NCI-H510A (cell line): ENCODE results near the gene DHFR2.
"Not testable (repeated sequence)": the region's sequence is repeated elsewhere in the genome, so short reads cannot be mapped to it uniquely, and the experiment has no call there.

Experiments
- DNase-seq: peaks from one replicate; lab custom pipeline; 2025; lab: John Stamatoyannopoulos, UW

The DHFR2 gene

GRCh38 chr3:94065819-94066480 lies 3.2 kb upstream of the DHFR2 start:
- no peak for DNase-seq

DNA sequence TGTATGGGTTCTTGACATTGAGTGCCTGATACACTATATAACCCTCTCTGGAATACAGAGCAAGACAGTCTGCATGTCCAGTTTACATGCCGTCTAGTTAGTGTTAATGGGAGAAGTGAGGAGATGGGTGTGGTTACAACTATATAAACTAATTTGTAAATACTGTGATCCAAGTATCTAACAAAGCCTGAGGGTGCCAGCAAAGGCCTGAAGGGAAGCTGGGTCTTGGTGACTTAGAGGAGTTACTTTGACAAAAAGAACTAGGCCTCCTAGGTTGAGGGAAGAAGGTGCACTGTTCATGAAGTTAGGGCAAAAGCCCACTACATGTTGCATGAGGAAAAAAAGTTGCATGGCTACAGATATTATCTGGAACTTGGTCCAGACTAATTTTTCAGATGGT lies 2.4 kb upstream of the DHFR2 start:
- no peak for DNase-seq

DNA sequence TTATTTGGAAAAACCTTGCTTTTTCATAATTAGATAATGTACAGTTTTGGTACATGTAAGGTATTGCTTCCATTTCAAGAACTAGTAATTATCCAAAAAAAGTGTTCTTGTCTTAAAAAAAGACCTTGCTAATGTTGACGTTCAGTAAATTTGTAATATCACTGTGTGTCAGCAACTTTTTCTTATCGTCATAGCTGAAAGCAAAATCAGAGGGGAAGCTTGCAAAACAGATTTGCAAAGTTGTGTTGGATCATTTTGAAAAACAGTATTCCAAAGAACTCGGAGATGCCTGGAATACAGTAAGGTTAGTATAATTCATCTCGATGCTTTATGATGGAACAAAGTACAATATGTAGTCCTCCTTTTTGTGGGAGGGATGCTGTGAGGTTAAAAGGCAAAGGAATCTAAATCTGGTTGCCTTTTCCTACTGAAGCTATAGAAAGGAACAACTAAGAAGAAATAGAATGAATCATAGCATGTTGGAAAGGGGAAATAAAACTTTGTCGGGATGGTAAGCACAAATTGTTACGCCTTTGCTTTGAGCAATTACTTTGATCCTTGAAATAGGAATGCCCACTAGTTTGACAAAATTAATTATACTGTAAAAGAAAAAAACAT lies 1.6 kb upstream of the DHFR2 start:
- DNase-seq = no peak

DNA sequence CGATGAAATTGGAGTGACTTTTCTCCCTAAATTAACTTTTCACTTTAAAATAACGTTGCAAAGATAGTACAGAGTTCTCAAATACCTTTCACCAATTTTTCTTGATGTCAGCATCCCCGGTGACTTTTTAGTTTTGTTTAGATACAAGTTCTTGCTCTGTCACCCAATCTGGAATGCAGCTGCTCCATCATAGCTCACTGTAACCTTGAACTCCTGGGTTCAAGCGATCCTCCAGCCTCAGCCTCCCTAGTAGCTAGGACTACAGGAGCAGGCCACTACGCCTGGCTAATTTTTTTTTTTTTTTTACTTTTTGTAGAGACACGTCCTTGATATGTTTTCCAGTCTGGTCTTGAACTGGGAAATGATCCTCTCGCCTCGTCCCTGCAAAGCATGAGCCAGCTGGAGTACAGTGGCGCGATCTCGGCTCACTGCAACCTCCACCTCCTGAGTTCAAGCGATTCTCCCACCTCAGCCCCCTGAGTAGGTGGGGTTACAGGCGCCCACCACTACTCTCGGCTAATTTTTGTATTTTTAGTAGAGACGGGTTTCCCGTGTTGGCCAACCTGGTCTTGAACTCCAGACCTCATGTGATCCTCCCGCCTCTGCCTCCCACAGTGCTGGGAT lies 892 bp upstream of the DHFR2 start:
- DNase-seq = no peak

DNA sequence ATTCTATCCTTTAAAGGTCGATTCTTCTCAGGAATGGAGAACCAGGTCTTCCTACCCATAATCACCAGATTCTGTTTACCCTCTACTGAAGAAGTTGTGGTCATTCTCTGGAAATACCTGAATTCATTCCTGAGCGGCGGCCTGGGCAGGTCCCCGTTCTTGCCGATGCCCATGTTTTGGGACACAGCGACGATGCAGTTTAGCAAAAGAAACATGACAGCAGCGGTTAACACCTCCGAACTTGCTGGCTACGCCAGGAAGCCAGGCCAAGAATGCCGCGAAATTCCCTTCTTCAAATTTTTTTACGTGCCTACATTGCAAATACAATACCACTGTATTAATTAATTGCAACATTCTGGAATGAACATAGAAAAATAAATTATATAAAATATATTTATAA lies 1.4 kb downstream of the DHFR2 start:
- DNase-seq = no peak

DNA sequence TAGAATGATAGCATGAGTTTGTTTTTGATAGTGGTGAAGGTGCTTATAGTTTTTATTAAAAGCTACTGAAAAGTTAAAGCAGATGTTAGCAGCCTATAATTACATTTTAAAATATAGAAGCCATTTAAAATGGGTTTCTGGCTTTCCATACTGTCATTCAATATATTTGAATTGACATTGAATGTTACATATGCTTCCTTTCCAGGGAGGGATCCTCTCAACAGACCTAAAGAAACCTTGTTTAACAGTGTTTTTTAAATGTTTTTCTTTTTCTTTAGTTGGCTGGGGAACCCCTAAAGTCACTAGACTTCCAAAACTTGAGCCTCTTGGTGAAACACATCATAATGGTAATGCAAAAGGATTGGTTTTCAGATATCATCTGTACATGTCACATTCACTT lies 12.2 kb downstream of the DHFR2 start:
- no peak for DNase-seq

GRCh38 chr3:94049267-94049666 lies 13.4 kb downstream of the DHFR2 start:
- DNase-seq = no peak

DNA sequence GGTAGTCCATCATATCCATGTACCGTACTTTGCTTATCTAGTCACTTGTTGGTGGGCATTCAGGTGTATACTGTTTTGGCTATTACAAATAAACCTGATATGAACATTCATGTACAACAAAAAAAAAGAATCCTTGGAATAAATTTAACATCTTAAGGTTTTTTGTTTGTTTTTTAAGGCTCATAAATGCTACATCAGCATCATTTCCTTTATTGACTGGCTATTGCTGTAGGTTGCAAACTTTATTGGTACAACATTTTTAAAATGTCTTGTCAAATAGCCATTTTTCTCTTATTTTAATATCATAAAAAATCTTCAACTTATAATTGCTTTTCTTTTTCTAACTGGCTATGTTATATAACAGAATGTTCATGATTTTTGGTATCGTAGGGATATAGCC lies 16.2 kb downstream of the DHFR2 start:
- DNase-seq = no peak

- not testable (repeated sequence) for DNase-seq
Observed at GRCh38 chr3:94044100-94044936, 18.4 kb downstream of the DHFR2 start.

DNA sequence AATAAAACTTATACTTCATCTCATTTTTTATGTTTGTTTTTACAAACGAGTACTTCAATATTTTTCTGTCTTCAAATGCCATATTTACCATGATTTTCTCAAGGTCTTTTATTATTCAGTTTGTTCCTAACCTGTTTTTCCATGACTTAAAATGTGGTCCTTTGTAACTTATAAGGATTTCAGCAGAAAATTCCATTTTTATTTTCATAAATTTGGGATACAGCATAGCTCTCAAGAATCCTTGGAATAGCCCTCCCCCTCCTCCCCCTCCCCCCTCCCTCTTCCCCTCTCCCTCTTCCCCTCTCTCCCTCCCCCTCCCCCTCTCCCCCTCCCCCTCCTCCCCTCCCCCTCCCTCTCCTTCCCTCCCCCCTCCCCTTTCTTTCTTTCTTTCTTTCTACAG lies 19.4 kb downstream of the DHFR2 start:
- no peak for DNase-seq

DNA sequence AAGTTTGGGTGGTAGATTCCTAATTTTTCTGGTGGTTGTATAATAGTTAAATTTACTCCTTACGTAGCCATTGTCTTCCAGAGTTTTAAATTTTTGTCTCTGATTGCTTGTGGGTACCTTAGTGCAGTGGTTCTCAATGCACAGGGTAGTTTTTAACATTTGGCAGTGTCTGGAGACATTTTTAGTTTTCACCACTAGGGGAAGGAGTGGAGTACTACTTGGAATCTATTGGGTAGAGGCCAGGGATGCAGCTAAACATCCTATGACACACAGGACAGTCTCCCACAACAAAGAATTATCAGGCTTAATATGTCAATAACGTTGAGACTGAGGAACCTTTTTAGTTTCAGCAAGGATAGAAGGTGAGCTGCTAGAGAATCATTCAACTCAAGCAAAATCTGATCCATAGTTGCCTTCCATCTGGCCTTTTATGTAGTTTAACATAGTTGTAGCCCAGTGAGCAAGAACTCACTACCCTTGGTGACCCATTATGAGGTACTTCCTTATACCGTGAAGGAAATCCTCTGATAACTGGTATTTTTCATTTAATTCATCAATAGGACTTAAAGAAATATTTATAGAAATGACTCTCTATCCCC lies 25.7 kb downstream of the DHFR2 start:
- no peak for DNase-seq

GRCh38 chr3:94028093-94028837 lies 34.5 kb downstream of the DHFR2 start, which contains the start of gene STX19:
Gene STX19 (minus strand): TSS chr3:94028597. CDS start chr3:94015269, 13,328 bp downstream.
- peak; percentile 29 for DNase-seq

GRCh38 chr3:94026623-94027022 lies 36.1 kb downstream of the DHFR2 start:
- no peak for DNase-seq

DNA sequence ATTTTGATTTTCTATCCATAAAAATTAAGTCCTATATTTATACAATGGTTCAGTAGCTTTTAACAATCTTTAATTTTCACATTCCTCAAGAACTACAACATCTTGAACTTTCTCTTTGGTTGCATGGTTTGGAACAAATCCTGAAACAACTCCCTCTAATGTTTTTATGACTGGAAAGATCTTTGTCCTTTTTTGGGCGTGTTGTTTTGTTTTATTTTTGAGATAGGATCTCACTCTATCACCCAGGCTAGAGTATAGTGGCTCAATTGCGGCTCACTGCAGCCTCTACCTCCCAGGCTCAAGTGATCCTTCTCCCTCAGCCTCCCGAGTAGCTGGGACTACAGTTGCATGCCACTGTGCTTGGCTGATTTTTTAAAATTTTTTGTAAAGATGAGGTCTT lies 38.3 kb downstream of the DHFR2 start:
- DNase-seq = no peak

DNA sequence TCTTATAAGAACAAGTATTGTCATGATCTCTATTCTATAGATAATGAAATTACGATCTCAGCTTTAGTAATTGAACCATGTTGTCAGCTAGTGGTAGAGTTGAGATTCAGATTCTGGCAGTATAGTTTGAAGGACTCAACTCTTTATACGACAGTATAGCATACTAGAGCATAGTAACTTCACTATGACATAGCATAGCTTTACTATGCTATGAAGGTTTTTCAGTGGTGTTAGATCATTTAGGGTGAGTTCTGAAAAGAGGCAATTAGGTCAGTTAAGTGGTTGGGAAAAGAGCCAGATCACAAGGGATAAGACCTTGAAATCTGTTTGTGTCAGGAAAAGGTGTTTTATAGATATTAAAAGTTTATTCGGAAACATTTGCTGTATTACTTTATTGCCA lies 42.4 kb downstream of the DHFR2 start:
- no peak for DNase-seq

GRCh38 chr3:94019659-94020058 lies 43.1 kb downstream of the DHFR2 start:
- no peak for DNase-seq

GRCh38 chr3:94015025-94015424 lies 47.7 kb downstream of the DHFR2 start:
- DNase-seq = no peak

GRCh38 chr3:94012185-94012584 lies 50.5 kb downstream of the DHFR2 start:
- DNase-seq = no peak

DNA sequence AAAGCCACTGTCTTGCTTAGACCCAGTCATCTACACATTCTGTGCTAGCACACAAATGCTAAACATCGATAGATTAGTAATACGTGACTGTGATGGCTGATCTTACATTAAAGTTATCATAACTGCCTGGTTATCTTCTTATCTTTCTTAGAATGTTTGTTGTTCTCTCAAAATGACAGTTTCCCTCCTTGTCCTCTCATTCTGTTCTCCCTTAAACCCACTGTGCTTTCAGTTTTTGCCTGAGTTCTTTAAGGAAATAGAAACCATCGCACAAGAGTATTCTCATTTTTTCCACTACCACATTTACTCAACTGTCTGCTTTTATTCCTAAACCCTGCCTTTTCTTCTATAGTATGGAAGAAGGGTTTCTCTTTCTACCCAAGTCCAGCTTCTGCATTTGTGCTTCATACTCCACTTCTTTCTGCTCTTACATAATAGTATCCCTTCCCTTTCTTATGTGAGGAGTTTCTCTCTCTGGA lies 51.4 kb downstream of the DHFR2 start:
- no peak for DNase-seq

DNA sequence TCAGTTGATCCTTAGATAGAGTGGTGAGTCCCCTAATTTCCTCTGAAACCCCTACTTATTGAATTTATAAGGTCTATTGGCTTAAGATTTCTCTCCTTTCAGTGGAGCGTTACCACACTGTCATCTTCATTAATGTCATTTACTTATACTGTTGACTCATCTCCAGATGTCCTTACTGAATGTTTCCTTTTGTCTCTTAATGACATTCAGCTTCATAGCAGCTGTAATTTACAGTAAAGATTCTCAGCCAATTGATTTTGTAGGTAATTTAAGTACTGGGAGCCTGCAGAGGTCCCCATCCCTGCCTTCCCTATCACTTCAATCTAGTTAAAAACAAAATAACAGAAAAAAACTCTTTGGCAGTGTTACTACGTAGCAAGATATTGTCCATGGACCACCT lies 53.1 kb downstream of the DHFR2 start:
- no peak for DNase-seq

DNA sequence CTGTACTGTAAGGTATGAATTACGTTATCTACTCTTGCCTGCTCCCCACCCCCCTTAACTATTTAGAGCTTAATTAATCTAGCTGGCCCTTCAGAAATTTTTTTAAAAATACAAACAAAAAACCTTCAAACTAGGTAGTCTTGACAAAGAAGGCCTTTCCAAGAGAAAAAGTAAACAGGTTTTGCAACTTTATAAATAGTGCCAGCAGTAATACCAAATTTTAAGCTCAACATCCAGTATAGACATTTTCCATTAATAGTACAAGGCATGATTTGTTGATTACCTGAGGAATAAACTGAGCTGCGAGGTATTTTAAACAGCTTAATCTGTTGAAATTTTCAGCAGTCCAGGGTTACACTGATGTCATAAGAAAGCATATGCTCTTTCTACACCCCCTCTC lies 54.5 kb downstream of the DHFR2 start:
- no peak for DNase-seq
